Measurements from ENCODE around the gene LOXL3. TPM values are rescaled to one million over a fixed set of nuclear protein-coding genes. Genes with fewer than 3 reads are reported as not detected.

Gene LOXL3
- total RNA-seq, 1 experiment from 2014 or later: 4.1 TPM

DNA sequence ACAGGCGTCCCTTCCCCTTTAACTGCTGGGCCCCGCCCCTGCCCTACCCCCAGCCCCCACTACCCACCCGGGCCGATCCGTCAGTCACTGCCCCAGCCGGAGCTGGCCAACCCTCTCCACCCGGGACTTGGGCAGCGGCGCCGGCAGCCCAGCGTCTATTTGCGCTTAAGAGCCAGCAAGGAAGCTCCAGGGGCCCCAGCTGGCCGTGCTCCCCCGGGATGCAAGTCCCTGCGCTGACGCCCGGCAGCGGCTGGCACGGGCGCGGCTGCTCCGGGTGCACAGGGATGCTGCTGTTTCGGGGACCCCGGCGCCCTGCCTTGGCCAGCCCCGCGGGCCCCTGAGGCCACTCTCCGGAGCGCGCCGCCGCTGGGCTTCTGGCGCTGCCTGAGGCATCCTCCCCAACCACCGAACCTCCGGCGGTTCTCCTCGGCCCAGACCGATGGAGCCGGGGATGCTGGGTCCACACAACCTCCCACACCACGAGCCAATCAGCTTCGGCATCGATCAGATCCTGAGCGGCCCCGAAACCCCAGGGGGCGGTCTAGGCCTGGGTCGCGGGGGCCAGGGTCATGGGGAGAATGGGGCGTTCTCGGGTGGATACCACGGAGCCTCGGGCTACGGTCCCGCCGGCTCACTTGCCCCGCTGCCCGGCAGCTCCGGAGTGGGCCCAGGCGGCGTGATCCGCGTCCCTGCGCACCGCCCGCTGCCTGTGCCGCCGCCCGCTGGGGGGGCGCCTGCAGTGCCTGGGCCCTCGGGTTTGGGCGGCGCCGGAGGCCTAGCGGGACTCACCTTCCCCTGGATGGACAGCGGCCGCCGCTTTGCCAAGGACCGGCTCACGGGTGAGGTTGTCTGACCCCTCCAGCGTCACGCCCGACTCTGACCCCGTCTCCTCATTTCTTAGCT, 39.1 kb downstream of the LOXL3 start, which contains the start of gene TLX2:
TLX2 (plus strand) TSS at position 83 of the 903 bp plus-strand sequence; CDS start at position 440, 357 bp downstream.
- intact Hi-C loops (cut with micrococcal nuclease): no loop called here
- no peak within 1 kb of the TSS for H3K27ac ChIP-seq (ENCODE audit: low read depth, low read length)
- H3K9me2 ChIP-seq (ENCODE audit: insufficient read depth): no peaks in the 10 kb centered on the region
- no peaks in the 10 kb centered on the region for H4K20me1 ChIP-seq (ENCODE audit: insufficient read depth)
- H2AFZ ChIP-seq (ENCODE audit: low read depth, low read length, poor library complexity, severe bottlenecking): no peak within 1 kb of the TSS
- H3K4me3 ChIP-seq (replicated peaks in 1 of 2; ENCODE audit: low read depth in 1 of 2, low read length in 2 of 2): no peak within 1 kb of the TSS
- H3K9me3 ChIP-seq (ENCODE audit: control insufficient read depth in 1 of 2, insufficient read depth in 1 of 2, low read depth in 1 of 2, low read length in 2 of 2): no peaks in the 10 kb centered on the region
- no peak within 1 kb of the TSS for H3K4me2 ChIP-seq (ENCODE audit: low read length)
- DNase-seq (ENCODE audit: low read depth, low spot score) (no peak), ATAC-seq (no peak)
- H3K27me3 ChIP-seq (ENCODE audit: insufficient read depth, low read length): no peaks in the 10 kb centered on the region
- H3K9ac ChIP-seq (ENCODE audit: low read length): no peak within 1 kb of the TSS
- no peak for TF ChIP-seq YY1 (IDR thresholded peaks at IDR 0.05; ENCODE audit: extremely low read depth, insufficient replicate concordance, low read depth, low read length)
- TF ChIP-seq TCF7L2 (IDR thresholded peaks at IDR 0.05; ENCODE audit: borderline replicate concordance, extremely low read depth, insufficient read depth, insufficient read length): no peak
- TF ChIP-seq EGR1 (IDR thresholded peaks at IDR 0.05; ENCODE audit: low read depth): no peak
- no peaks in the 10 kb centered on the region for H3K79me2 ChIP-seq (ENCODE audit: insufficient read depth, low read length)
- H3K4me1 ChIP-seq (ENCODE audit: control insufficient read depth in 1 of 2, insufficient read depth in 2 of 2, low read length in 2 of 2): no peaks in the 10 kb centered on the region
- RAD21 ChIA-PET (ENCODE audit: low non-redundant PET in 1 of 2, low total read pairs in 2 of 2, uncharacterized antibody in 2 of 2, unreplicated experiment in 2 of 2): no interaction called here
- POLR2A ChIA-PET: no interaction called here
- BruUV-seq (replicated peaks): no TSS peak
- H3K36me3 ChIP-seq (ENCODE audit: control insufficient read depth in 1 of 2, insufficient read depth in 2 of 2, low read length in 2 of 2): no peaks in the 10 kb centered on the region
- CTCF ChIA-PET: interaction anchor here (0.7 kb wide), 1 partner anchor 135 kb away, joined by 4 read pairs; no protein-coding TSS in a partner anchor

DNA sequence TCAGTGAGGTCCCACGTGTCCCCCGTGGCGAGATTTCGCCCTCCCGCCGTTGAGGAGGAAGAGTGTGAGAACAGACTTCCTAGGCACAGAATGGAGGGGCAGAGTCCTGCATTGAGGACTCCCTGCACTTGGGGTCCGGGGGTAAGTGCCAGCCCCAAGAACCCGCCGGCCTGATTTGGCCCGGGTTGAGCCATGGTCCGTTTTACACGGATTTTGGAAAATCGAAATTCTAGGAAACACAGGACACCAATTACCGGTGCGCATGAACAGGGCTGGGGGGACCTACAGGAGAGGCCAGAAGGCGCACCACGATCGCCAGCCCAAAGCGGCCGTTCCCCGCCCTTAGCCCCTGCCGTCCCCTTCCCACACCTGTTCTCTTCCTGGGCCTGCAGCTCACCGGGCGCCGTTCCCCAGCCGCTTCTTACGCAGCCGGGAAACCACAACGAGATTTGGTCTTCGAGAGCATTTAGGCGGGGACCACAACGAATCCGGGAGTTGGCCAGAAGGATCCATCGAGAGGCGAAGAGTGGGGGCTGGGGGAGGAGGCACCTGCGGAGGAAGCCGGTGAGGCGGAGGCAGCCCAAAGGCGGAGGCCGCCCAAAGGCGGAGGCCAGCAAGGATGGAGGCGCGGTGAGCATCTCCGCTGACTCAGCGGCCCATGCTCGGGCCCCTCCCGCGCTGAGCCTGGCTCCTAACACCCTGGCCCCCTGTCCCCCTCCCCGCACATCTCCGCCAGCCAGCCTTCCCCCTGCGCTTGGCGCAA, 40.0 kb downstream of the LOXL3 start:
- Histone ChIP-seq H3K4me3 (replicated peaks in 1 of 2; ENCODE audit: low read depth in 1 of 2, low read length in 2 of 2) (no peak overlapping the region), H3K27ac (ENCODE audit: low read depth, low read length) (no peak overlapping the region), H3K4me2 (ENCODE audit: low read length) (no peak overlapping the region), H3K4me1 (ENCODE audit: control insufficient read depth in 1 of 2, insufficient read depth in 2 of 2, low read length in 2 of 2) (peaks cover 1% of the 10 kb centered on the region in 2 experiments; a peak in 3 of 4 replicates), H3K36me3 (ENCODE audit: control insufficient read depth in 1 of 2, insufficient read depth in 2 of 2, low read length in 2 of 2) (no peaks in the 10 kb centered on the region), H2AFZ (ENCODE audit: low read depth, low read length, poor library complexity, severe bottlenecking) (no peak overlapping the region), H3K9ac (ENCODE audit: low read length) (no peak overlapping the region), H3K9me2 (ENCODE audit: insufficient read depth) (no peaks in the 10 kb centered on the region), H3K79me2 (ENCODE audit: insufficient read depth, low read length) (no peaks in the 10 kb centered on the region), H3K9me3 (ENCODE audit: control insufficient read depth in 1 of 2, insufficient read depth in 1 of 2, low read depth in 1 of 2, low read length in 2 of 2) (no peaks in the 10 kb centered on the region), H4K20me1 (ENCODE audit: insufficient read depth) (no peaks in the 10 kb centered on the region), H3K27me3 (ENCODE audit: insufficient read depth, low read length) (no peaks in the 10 kb centered on the region)
- TF ChIP-seq CEBPB (IDR thresholded peaks at IDR 0.05; ENCODE audit: low read depth): no peak
- no peak for TF ChIP-seq YY1 (IDR thresholded peaks at IDR 0.05; ENCODE audit: extremely low read depth, insufficient replicate concordance, low read depth, low read length)
- DNase-seq (ENCODE audit: low read depth, low spot score) (no peak), ATAC-seq (no peak)
- RAD21 ChIA-PET (ENCODE audit: low non-redundant PET in 1 of 2, low total read pairs in 2 of 2, uncharacterized antibody in 2 of 2, unreplicated experiment in 2 of 2): no interaction called here
- intact Hi-C loops (cut with micrococcal nuclease): no loop called here
- CTCF ChIA-PET: interaction anchor here (0.7 kb wide), 1 partner anchor 134 kb away, joined by 4 read pairs; no protein-coding TSS in a partner anchor
- BruUV-seq (replicated peaks): no TSS peak
- POLR2A ChIA-PET: no interaction called here
